HG03520 (cell line): Measurements from ENCODE around the gene INO80D.
A peak's percentile ranks its signal among the peaks of the same experiment; 100 is the strongest.
"Not testable (repeated sequence)": the region's sequence is repeated elsewhere in the genome, so short reads cannot be mapped to it uniquely, and the experiment has no call there.

Experiments
- ATAC-seq: cut with Tn5 transposase; IDR thresholded peaks from one replicate; pipeline ENCODE4 v1.9.1; 2021; ENCODE audit warnings: mild to moderate bottlenecking, moderate library complexity; ENCODE audit not compliant: unreplicated experiment

The INO80D gene

DNA sequence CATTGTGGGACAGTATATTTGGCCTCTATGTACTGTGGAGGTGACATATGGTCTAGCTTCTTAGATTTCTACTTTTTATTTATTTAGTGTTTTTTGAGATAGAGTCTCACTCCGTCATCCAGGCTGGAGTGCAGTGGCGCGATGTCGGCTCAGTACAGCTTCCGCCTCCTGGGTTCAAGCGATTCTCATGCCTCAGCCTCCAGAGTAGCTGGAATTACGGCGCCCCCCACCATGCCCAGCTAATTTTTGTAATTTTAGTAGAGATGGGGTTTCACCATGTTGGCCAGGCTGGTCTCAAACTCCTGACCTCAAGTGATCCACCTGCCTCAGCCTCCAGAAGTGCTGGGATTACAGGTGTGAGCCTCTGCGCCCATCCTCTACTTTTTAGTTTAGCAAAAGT is 99.6 kb downstream of the INO80D start:
- not testable (repeated sequence) for ATAC-seq

DNA sequence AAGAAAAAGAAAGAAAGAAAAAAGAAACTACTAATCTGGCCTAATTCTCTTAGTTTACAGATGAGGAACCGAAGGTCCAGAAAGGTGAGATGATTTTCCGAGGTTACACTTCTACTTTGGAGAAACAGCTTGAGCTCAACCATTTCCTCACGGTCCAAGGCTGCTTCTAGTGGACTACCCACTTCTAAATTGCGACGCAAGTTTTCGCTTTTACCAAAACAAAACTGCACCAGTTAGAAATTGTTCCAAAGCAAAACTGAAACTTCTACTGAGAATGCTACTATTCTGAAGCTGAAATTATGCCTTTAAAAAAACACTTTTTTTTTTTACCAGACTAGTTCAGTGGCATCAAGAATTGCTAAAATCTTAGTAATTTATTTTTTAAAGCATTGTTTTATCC is 101.6 kb downstream of the INO80D start:
- no peak for ATAC-seq

DNA sequence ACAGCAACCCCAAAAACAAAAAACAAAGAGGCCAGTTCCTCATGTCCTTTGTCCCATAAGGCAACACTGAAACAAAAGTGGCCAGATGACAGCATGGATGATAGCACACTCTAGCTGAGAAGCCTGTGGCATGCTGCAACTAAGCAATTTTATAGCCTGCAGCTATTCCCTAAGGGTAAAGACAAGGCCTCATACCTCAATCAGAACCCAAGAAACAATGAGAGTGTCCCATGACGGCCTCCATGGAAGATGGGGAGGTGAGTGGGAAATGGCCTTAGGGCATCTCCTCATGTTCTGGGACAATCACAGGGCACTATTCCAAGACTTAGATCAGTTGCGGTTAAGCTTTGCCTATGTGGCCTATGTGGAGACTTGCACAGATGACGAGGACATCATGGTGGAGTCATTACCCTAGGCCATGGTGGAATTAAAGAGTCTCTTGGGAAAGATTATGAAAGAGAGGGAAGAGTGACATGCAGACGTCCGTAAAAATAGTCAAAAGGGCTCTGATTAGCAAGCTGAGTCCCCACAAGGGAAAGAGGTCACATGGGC is 103.1 kb downstream of the INO80D start:
- no peak for ATAC-seq

DNA sequence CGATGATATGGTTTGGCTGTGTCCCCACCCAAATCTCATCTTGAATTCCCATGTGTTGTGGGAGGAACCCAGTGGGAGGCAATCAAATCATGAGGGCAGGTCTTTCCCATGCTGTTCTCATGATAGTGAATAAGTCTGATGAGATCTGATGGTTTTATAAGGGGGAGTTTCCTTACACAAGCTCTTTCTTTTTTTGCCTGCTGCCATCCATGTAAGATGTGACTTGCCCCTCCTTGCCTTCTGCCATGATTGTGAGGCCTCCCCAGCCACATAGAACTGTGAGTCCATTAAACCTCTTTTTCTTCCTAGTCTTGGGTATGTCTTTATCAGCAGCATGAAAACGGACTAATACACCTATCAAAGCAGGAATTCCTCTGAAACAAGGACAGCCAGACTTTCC is 107.2 kb downstream of the INO80D start:
- ATAC-seq = not testable (repeated sequence)

DNA sequence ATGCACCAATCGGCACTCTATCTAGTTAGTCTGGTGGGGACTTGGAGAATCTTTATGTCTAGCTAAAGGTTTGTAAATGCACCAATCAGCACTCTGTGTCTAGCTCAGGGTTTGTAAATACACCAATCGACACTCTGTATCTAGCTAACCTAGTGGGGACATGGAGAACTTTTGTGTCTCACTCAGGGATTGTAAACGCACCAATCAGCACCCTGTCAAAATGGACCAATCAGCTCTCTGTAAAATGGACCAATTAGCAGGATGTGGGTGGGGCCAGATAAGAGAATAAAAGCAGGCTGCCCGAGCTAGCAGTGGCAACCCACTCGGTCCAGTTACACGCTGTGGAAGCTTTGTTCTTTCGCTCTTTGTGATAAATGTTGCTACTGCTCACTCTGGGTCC is 108.3 kb downstream of the INO80D start:
- ATAC-seq = not testable (repeated sequence)

DNA sequence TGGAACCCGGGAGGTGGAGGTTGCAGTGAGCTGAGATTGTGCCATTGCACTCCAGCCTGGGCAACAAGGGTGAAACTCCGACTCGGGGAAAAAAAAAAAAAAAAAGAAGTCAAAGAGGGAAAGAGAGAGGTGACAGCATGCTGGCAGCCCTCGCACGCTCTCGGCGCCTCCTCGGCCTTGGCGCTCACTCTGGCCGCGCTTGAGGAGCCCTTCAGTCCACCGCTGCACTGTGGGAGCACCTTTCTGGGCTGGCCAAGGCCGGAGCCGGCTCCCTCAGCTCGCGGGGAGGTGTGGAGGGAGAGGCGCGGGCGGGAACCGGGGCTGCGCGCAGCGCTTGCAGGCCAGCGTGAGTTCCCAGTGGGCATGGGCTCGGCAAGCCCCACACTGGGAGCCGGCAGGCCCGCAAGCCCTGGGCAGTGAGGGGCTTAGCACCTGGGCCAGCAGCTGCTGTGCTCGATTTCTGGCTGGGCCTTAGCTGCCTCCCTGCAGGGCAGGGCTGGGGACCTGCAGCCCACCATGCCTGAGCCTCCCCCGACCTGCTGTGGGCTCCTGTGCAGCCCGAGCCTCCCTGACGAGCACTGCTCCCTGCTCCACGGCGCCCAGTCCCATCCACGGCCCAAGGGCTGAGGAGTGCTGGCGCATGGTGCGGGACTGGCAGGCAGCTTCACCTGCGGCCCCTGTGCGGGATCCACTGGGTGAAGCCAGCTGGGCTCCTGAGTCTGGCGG is 108.9 kb downstream of the INO80D start:
- ATAC-seq = not testable (repeated sequence)

DNA sequence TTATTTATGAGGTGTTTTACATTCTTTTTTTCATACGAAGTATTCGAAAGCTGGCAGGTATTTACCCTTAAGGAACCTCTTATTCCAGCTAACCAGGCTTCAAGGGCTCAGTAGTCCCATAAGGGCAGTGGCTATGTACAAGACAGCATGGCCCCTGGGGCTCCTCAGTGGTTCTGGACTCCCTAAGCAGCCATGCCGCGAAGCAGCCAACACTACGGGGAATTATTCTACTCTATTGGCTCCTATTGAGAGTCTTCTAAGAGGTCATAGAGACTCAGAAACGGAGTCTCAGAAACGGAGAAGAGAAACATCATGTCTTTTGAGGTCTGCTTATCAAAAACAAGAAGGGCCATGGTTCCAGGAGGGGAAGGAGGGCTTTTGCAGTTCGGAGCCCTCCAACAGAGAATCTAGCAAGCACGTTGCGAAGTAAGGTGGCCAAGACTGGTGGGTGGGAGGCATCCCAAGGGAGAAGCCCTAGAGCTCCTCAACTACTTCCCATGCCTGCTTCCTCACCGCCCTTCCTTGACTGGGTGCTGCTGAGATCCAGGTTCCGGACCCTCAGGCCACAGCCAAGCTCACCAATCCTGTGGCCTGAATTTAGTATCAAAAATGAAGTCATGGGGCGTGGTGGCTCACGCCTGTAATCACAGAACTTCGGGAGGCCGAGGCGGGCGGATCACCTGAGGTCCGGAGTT is 109.7 kb downstream of the INO80D start:
- no peak for ATAC-seq

DNA sequence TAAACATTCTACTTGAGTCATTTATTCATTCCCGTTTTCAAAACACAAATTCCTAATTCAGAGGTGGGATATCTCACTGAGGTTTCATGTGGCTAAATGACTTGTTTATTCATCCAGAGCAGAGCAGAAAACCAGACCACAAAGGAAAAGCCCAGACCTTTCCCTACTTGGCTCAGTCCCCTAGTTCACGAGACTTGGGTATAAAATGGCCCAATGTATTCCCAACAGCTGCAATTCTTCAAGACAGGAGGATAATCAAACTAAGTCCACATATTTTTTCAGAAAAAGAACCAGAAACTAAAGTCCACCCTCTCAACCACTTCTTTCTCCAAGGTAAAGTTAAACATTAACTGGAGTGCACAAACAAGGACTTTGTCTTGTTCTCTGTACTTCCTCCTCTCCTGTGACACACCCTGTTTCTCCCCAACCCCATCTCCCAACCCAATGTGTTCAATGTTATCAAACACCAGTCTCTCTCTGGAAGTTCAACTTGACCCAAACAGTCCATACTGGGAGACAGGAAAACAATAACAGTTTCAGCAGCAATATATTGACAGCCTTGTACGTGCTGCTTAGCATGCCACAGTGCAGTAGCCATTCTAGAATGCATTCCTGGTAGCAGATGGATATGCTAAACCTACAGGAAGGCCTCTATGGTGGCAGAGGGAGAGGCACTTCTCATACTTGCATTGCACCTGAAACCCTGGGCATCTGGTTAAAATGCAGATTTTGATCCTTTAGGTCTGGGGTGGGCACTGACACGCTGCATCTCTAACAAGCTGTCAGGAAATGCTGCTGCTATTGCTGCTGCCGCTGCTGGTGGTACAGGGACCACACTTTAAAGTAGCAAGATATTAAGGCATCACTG is 110.7 kb downstream of the INO80D start:
- no peak for ATAC-seq

DNA sequence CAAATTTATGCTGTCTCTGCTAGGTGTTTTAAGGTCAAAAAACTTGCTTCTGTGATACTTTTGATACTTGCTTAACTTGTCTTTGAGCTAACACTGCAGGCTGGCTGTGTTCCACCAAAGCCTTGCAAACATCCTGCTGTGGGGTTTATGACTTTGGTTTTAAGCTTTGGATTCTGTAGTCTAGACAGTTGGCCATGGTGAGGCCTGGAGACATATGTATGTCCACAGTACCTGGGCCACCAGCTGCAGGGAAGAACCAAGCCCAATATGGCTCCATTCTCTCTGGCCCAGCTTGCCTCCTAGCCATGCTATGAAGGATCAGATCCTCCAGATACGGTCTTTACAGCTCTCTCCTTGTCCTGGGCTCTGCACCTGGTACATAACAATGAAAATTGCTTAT is 113.9 kb downstream of the INO80D start:
- ATAC-seq = no peak

DNA sequence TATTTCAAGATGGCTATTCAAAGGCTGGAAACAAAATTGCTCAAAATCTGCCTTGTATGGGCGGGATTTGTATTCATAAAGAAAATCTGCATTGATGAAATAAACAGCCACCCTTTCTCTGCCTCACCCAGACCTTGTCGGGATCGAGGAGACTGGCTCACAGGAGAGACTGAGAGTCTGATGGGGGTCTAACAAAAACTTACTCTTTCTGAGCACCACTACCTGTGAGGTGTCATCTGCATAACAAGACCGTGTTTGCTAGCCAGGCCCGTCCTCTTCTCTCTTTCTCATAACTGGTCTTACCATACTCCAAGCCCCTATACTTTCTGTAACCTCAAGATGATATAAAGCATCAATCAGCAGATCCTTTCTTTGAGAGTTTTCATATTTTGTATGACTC is 115.6 kb downstream of the INO80D start:
- ATAC-seq = no peak

DNA sequence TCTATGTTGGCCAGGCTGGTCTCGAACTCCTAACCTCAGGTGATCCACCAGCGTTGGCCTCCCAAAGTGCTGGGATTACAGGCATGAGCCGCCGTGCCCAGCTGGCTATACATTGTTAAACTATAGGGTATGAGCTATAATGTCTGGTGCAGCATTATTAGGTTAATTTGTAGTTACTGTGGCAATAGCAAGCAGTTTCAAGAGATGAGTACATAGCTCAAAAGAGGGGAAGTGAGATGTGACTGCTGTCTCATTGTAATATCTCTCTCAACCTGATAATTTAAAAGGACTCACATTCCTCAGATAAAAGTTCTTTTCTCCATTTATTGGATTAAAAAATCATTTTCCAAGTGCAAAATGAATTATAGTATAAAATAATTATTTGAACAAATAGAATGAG is 116.4 kb downstream of the INO80D start:
- ATAC-seq = peak; percentile 56

DNA sequence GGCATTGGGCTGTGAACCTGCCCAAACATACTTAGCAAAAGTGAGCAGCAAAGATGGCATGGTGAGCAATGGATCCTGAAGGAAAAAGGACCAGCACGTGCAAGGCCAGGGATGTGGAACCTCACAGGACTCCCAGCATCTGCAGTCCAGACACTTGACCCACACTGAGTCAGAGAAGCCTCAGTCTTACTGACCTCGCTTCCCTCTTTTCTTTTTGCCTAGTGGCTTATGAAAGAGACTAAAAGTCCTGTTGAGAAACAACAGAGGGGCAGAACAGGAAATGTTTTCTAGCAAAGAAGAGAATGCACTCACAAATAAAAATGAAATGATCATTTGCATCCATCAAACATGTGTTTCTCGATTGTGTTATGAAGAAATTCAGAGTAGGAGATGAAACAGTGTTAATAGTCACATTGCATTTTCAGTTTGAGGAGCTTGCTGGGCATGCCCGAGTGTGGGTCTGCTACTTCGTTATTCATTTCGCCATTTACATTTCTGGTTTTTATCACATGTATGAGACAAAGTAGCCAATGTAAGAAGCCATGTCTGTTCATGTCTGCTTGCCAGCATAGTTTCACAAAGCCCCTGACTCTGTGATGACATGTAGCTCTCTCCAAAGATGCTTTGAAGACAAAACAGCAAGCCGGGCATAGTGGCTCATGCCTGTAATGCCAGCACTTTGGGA is 118.4 kb downstream of the INO80D start:
- peak; percentile 52 for ATAC-seq

DNA sequence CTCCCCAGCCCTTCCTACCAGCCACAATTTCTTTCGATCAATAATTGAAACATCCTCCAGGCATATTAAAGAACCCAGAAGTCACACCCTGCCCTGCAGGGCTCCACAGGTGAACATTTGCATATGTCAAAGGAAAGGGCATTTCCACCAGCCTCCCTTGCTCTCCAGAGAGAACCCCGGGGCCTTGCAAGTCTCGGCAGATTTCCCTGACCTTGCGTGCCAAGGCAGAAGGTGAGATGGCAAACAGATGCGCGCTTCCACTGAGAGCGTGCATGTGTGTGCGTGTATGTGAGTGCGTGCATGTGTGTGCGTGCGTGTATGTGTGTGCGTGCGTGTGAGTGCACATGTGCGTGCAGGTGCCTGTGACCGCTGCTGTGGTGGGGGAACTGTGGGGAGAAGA is 120.3 kb downstream of the INO80D start:
- no peak for ATAC-seq

DNA sequence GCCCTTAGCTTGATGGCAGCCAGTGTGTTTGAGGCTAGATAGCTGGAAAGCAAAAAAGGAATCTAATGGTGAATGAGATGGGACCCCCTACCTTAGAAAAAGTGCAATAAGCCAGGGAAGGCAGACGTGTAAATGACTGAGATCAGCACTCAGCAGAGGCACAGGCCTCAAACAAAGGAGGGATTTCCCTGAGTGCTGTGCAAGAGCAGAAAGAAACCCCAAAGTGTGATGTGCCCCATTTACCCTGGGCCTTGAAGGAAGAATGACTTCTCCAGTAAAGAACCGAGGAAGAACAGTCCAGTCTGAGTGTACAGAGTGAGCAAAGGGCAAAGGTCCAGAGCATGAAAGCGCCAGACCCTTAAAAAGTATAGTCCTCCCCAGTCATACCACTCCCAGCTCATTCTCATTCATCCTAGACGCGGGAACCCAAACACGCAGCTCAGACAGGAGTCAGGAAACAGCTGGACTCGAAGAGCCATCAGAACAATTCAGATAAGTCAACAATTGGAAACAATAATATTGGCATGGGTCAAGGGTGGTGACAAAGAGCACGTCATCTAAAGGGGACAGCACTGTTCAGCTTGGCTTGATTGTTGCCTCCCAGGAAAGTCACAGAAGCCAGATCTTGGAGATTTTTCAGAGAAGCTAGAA is 121.7 kb downstream of the INO80D start:
- ATAC-seq = no peak

DNA sequence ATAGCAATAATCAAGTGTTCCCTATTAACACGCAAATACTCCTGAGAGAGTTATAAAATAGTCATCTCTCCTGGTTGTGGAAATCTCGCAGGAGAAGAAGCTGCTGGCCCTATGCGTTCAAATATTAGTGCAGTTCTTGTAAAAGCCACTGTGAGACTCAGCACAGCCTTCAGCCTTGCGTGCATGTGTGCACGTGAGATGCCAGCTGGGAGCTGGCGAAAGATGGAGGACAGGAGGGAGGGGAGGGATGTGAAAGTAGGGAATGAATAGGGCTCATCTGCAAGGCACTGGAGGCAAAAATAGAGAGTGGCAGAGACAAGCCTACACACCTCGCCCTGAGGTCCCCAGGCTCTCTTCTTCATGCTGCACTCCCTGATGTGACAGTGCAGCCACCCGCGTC is 126.5 kb downstream of the INO80D start:
- no peak for ATAC-seq

DNA sequence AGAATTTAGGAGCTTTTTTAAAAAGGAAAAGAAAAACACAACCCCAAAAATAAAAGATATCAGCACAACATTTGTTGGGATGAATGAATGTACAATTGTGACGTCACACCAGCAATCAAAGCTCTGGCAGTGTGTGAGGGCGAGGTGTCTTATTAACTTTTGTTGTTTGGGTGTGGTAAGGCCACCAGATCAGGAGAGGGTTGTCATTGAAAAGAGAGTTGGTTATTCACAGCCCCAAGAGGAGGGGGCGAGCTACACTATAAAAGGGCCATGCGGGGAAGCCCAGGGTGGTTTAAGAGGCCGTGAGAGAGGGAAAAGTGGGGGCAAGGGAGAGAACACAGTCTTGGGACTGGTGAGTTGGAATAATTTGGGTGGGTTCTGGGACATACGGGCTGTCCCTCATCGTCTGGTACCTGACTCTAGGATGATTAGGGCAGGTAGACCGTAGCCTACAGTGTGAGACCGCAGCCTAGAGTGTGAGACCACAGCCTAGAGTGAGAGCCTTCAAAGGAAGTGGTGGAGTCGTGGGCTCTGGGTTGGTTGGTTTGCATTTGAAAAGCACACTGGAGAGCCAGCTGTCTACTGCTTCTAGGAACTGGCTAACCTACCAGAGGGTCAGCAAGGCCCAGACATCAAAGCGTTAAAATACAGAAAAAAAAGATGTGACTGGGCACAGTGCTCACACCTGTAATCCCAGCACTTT is 128.4 kb downstream of the INO80D start:
- no peak for ATAC-seq

DNA sequence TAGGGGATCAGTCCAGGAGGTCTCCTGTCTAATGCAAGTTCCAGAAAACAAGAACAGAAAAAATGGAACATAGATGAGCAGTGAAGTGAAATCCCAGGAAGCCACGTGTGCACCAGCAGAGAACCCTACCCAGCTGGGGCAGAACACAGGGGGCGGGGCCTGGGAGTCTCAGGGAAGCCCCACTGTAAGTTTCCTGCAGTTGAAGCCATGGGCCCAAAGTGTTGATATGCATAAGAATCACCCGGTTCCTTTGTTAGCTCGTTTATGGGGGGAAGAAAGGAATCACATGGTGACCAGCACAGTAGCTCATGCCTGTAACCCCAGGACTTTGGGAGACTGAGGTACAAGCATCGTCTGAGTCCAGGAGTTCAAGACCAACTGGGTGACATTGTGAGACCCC is 131.3 kb downstream of the INO80D start:
- ATAC-seq = no peak

DNA sequence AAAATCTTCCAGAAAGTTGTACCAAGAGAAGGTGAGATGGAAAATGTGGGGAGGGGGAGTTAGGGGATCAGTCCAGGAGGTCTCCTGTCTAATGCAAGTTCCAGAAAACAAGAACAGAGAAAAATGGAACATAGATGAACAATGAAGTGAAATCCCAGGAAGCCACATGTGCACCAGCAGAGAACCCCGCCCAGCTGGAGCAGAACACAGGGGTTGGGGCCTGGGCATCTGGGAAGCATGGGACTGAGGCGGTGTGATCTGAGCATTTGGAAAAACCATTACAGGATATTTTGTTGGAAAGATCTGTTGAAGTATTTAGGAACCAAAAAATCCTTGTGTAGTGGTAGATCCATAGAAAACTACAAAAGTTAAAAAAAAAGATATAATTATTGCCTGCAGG is 133.7 kb downstream of the INO80D start:
- ATAC-seq = no peak

DNA sequence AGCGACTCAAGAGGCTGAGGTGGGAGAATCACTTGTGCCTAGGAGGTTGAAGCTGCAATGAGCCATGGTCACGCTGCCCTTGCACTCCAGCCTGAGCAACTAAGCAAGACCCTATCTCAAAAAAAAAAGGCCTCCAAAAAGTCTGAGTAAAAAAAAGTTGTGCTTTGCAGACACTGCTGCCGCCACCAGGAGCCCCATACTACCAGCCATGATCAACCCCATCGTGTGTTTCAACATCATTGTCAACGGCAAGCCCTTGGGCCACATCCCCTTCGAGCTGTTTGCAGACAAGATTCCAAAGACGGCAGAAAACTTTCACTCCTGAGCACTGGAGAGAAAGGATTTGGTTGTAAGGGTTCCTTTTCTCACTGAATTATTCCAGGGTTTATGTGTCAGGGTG is 137.1 kb downstream of the INO80D start:
- no peak for ATAC-seq

DNA sequence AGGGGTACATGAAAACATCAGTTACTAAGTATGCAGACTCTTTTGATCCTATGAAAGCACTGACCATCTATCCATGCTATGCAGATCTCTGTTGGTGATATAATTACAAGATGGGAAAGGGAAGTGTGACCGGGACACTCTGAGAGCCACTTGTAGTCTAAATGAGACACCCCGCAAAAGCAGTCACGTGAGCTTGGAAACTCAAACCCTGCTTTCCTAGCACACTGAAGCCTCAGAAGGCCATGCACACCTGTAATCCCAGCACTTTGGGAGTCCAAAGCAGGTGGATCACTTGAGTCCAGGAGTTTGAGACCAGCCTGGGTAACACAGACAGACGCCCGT is 137.5 kb downstream of the INO80D start:
- no peak for ATAC-seq
